Caco-2 (cell line): ENCODE results near the gene ANXA8. TPM values are rescaled to one million over a fixed set of nuclear protein-coding genes. Genes with fewer than 3 reads are reported as not detected.
A peak's percentile ranks its signal among the peaks of the same experiment; 100 is the strongest.

ENCODE experiments used
- BruUV-seq: library from RNA; stranded (reverse); fragments of 400-500 nt; replicated peaks from 2 replicates; lab custom pipeline; 2021; lab: Mats Ljungman, UMichigan
- CTCF ChIA-PET: fragments of 300-600 bp; sonication (Branson Sonifier 250); formaldehyde crosslinking; loops from one replicate; lab custom pipeline; 2022; ENCODE audit warnings: antibody characterized with exemption; lab: Charles Lee
- POLR2A ChIA-PET: fragments of 300-600 bp; sonication (Branson Sonifier 250); formaldehyde crosslinking; loops from one replicate; lab custom pipeline; 2022; ENCODE audit warnings: antibody characterized with exemption; lab: Charles Lee
- DNase-seq, 2 experiments: peaks; one replicate each; pipeline versions ENCODE4 v3.0.0 to v3.0.0-alpha.2; 2020 to 2022
- H3K27me3 ChIP-seq: replicated peaks from 2 replicates; pipeline ENCODE4 v1.6.0; 2011; ENCODE audit warnings: low read length; ENCODE audit not compliant: control insufficient read depth, insufficient read depth
- H3K36me3 ChIP-seq: 2 replicates; pipeline ENCODE4 v1.5.1; 2011; ENCODE audit warnings: low read length; ENCODE audit not compliant: control insufficient read depth, insufficient read depth
- H3K4me1 ChIP-seq: fragments of 250-450 bp; sonication (Bioruptor Pico); 2 replicates; pipeline ENCODE4 v1.5.1; 2020; ENCODE audit warnings: mild to moderate bottlenecking
- H3K4me3 ChIP-seq: 2 replicates; pipeline ENCODE4 v1.5.1; 2011; ENCODE audit warnings: low read depth, mild to moderate bottlenecking, control low read depth, low read length
- H3K9me3 ChIP-seq: fragments of 250-450 bp; sonication (Bioruptor Pico); 2 replicates; pipeline ENCODE4 v1.5.1; 2020; ENCODE audit warnings: mild to moderate bottlenecking, moderate library complexity
- H3K27ac Mint-ChIP-seq: one replicate; pipeline ENCODE4 v1.8.0; 2022; ENCODE audit warnings: mixed read lengths; ENCODE audit not compliant: unreplicated experiment
- H3K27me3 Mint-ChIP-seq: one replicate; pipeline ENCODE4 v1.8.0; 2022; ENCODE audit warnings: mixed read lengths; ENCODE audit not compliant: insufficient read depth, unreplicated experiment
- H3K36me3 Mint-ChIP-seq: one replicate; pipeline ENCODE4 v1.8.0; 2022; ENCODE audit warnings: mild to moderate bottlenecking, mixed read lengths; ENCODE audit not compliant: insufficient read depth, unreplicated experiment
- H3K4me1 Mint-ChIP-seq: one replicate; pipeline ENCODE4 v1.8.0; 2022; ENCODE audit warnings: low read depth, mixed read lengths; ENCODE audit not compliant: unreplicated experiment
- H3K4me3 Mint-ChIP-seq: one replicate; pipeline ENCODE4 v1.8.0; 2022; ENCODE audit warnings: mild to moderate bottlenecking, moderate library complexity, mixed read lengths; ENCODE audit not compliant: unreplicated experiment
- H3K9me3 Mint-ChIP-seq: one replicate; pipeline ENCODE4 v1.8.0; 2022; ENCODE audit warnings: mixed read lengths; ENCODE audit not compliant: unreplicated experiment
- intact Hi-C: fragments of 100-400 bp; cut with micrococcal nuclease; formaldehyde crosslinking; loops from one replicate; pipeline ENCODE4 v1.10.0; 2022; ENCODE audit not compliant: unreplicated experiment
- total RNA-seq: library from RNA; stranded (reverse); gene quantifications from 2 replicates; pipeline ENCODE4 v1.2.3, GENCODE V29; 2022
- TF ChIP-seq, protein P1 (sequence below), 2 experiments: fragments of 200-600 bp in 1 of 2; IDR thresholded peaks; 1 replicate in 1 of 2; 2 replicates in 1 of 2; pipeline versions ENCODE4 v1.5.1 to v1.8.0; 2011 to 2022; ENCODE audit warnings: antibody characterized with exemption in 1 of 2, control low read depth in 1 of 2, inconsistent platforms in 1 of 2, low read depth in 1 of 2, low read length in 1 of 2, mild to moderate bottlenecking in 1 of 2, moderate library complexity in 1 of 2; ENCODE audit not compliant: insufficient read depth in 1 of 2, severe bottlenecking in 1 of 2, unreplicated experiment in 1 of 2

Gene ANXA8
- total RNA-seq, 1 experiment from 2014 or later = 20.9 TPM

DNA sequence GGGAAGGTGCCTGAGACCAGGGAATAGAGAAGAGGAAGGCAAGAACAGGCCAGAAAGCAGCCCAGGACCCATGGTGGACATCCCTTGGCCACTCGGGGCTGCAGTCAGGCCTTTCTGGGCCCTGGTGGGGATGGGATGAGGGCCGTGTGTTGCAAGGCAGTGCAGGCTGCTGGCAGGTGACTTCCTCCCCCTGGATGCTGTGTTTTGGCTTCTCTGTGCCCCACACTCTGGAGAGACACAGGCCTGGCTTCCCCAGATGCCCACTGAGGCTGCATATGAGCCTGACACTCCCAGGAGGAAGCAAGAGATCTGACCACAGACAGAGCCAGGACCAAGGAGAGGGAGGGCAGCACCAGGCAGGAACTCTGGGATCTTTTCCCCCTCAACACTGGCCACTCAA lies 39.9 kb downstream of the ANXA8 start:
- peak overlapping the region; percentile 33 for H3K27ac Mint-ChIP-seq
- POLR2A ChIA-PET = no interaction called here
- Histone ChIP-seq H3K4me1 (peaks cover 3% of the 10 kb centered on the region), H3K9me3 (peaks cover 17% of the 10 kb centered on the region), H3K36me3 (no peaks in the 10 kb centered on the region), H3K27me3 (no peaks in the 10 kb centered on the region), H3K4me3 (no peak overlapping the region)
- H3K27me3 Mint-ChIP-seq = no peaks in the 10 kb centered on the region
- peaks cover 6% of the 10 kb centered on the region for H3K4me1 Mint-ChIP-seq
- DNase-seq = no peak
- H3K9me3 Mint-ChIP-seq = peaks cover 12% of the 10 kb centered on the region
- no peaks in the 10 kb centered on the region for H3K36me3 Mint-ChIP-seq
- H3K4me3 Mint-ChIP-seq = no peak overlapping the region
- BruUV-seq = no TSS peak
- CTCF ChIA-PET = no interaction called here
- intact Hi-C loops = no loop called here
- TF ChIP-seq, protein P1, sequence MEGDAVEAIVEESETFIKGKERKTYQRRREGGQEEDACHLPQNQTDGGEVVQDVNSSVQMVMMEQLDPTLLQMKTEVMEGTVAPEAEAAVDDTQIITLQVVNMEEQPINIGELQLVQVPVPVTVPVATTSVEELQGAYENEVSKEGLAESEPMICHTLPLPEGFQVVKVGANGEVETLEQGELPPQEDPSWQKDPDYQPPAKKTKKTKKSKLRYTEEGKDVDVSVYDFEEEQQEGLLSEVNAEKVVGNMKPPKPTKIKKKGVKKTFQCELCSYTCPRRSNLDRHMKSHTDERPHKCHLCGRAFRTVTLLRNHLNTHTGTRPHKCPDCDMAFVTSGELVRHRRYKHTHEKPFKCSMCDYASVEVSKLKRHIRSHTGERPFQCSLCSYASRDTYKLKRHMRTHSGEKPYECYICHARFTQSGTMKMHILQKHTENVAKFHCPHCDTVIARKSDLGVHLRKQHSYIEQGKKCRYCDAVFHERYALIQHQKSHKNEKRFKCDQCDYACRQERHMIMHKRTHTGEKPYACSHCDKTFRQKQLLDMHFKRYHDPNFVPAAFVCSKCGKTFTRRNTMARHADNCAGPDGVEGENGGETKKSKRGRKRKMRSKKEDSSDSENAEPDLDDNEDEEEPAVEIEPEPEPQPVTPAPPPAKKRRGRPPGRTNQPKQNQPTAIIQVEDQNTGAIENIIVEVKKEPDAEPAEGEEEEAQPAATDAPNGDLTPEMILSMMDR (IDR thresholded peaks at IDR 0.05; ENCODE audit: insufficient read depth in 1 of 2, low read depth in 1 of 2, low read length in 1 of 2, severe bottlenecking in 1 of 2, unreplicated experiment in 1 of 2) = no peak

DNA sequence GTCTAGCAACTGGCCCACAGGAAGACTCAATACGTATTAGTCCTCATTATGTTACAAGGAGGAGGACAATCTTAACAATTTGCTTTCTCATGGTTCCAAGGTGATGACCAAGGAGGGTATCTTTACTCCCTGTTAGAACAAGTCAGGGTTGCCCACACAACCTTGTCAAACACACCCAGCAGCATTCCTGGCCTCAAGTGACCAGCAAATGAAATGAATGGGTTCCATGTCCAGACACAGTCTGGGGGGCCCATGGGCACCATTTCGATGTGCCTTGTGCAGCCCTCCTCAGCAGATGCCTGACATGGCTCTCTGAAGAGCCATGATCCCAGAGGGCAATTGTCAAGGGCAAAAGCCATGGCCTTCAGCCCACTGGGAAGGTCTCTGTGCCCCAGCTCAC lies 40.8 kb downstream of the ANXA8 start:
- H3K9me3 Mint-ChIP-seq = peaks cover 12% of the 10 kb centered on the region
- no TSS peak for BruUV-seq

DNA sequence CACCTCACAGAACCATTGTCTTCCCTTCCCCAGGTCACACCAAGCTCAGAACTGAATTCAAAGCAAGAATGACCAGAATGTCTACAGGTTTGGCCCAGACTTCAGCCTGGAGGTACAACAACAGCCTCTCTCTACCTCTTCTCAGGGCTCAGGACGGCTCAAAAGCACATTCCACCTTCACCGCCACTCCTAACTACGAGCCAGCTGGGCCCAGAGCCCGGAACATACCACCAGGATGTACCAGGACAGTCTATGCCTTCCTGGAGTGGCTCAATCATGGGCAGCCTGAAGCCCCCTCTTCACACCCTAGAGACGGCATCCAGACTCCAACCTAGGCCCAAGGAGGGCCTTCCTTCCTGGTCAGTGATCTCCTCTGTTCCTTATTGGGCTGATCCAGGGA lies 41.6 kb downstream of the ANXA8 start:
- intact Hi-C loops = no loop called here
- no peak for DNase-seq
- peaks cover 20% of the 10 kb centered on the region for H3K9me3 ChIP-seq
- peaks cover 8% of the 10 kb centered on the region for H3K4me1 ChIP-seq
- Mint-ChIP-seq H3K36me3 (peaks cover 6% of the 10 kb centered on the region), H3K4me1 (peaks cover 13% of the 10 kb centered on the region), H3K27ac (peak overlapping the region; percentile 2), H3K4me3 (no peak overlapping the region), H3K9me3 (peaks cover 12% of the 10 kb centered on the region), H3K27me3 (no peaks in the 10 kb centered on the region)
- TF ChIP-seq, protein P1 (IDR thresholded peaks at IDR 0.05; ENCODE audit: insufficient read depth in 1 of 2, low read depth in 1 of 2, low read length in 1 of 2, severe bottlenecking in 1 of 2, unreplicated experiment in 1 of 2) = no peak
- no peak overlapping the region for H3K4me3 ChIP-seq
- H3K27me3 ChIP-seq = no peaks in the 10 kb centered on the region
- ChIA-PET CTCF (interaction anchor here (0.8 kb wide), 1 partner anchor 36 kb away, joined by 3 read pairs; no protein-coding TSS in a partner anchor), POLR2A (no interaction called here)
- H3K36me3 ChIP-seq = no peaks in the 10 kb centered on the region
- no TSS peak for BruUV-seq

More for the DNA sequence above, 40.8 kb downstream of the ANXA8 start:
- DNase-seq = no peak
- Histone ChIP-seq H3K4me3 (no peak overlapping the region), H3K27me3 (no peaks in the 10 kb centered on the region), H3K9me3 (peaks cover 17% of the 10 kb centered on the region), H3K4me1 (peaks cover 8% of the 10 kb centered on the region), H3K36me3 (no peaks in the 10 kb centered on the region)
- intact Hi-C loops = no loop called here
- POLR2A ChIA-PET = no interaction called here
- H3K4me1 Mint-ChIP-seq = peaks cover 13% of the 10 kb centered on the region
- CTCF ChIA-PET = no interaction called here
- no peaks in the 10 kb centered on the region for H3K27me3 Mint-ChIP-seq
- peak overlapping the region; percentile 33 for H3K27ac Mint-ChIP-seq
- TF ChIP-seq, protein P1 (IDR thresholded peaks at IDR 0.05; ENCODE audit: insufficient read depth in 1 of 2, low read depth in 1 of 2, low read length in 1 of 2, severe bottlenecking in 1 of 2, unreplicated experiment in 1 of 2) = no peak
- H3K4me3 Mint-ChIP-seq = no peak overlapping the region
- peaks cover 6% of the 10 kb centered on the region for H3K36me3 Mint-ChIP-seq
